Spleen (tissue), 11 donors: ENCODE results near the gene PTRH2. TPM values are rescaled to one million over a fixed set of nuclear protein-coding genes. Genes with fewer than 3 reads are reported as not detected.

Source experiments
- DNase-seq: peaks from one replicate; pipeline ENCODE4 v3.0.0-alpha.2; 2020
- H3K27ac ChIP-seq, 8 donors: fragments of 200-600 bp; sonication (generic) in 7 of 8; 1 replicate in 4 of 8; 2 replicates in 4 of 8; pipeline versions ENCODE4 v1.5.0 to v1.8.0; 2016 to 2021; ENCODE audit warnings: inconsistent platforms in 4 of 8, mild to moderate bottlenecking in 4 of 8, moderate library complexity in 1 of 8
- H3K27me3 ChIP-seq, 7 donors: fragments of 200-600 bp; sonication (generic) in 6 of 7; replicated peaks in 1 of 7; 1 replicate in 4 of 7; 2 replicates in 3 of 7; pipeline versions ENCODE4 v1.5.0 to v1.8.0; 2016 to 2021; ENCODE audit warnings: inconsistent platforms in 3 of 7, mild to moderate bottlenecking in 1 of 7
- H3K36me3 ChIP-seq, 6 donors: fragments of 200-600 bp; sonication (generic) in 5 of 6; 1 replicate in 4 of 6; 2 replicates in 2 of 6; pipeline versions ENCODE4 v1.5.0 to v1.8.0; 2016 to 2021; ENCODE audit warnings: inconsistent platforms in 2 of 6
- H3K4me1 ChIP-seq, 6 donors: fragments of 200-600 bp; sonication (generic) in 5 of 6; 1 replicate in 3 of 6; 2 replicates in 3 of 6; pipeline versions ENCODE4 v1.5.0 to v1.8.0; 2016 to 2021; ENCODE audit warnings: inconsistent platforms in 3 of 6
- H3K4me3 ChIP-seq, 8 donors: fragments of 200-600 bp; sonication (generic) in 7 of 8; 1 replicate in 4 of 8; 2 replicates in 4 of 8; pipeline versions ENCODE4 v1.5.0 to v1.8.0; 2016 to 2021; ENCODE audit warnings: inconsistent platforms in 4 of 8, mild to moderate bottlenecking in 4 of 8, moderate library complexity in 2 of 8
- H3K9me3 ChIP-seq, 8 donors: fragments of 200-600 bp; sonication (generic) in 7 of 8; 1 replicate in 4 of 8; 2 replicates in 4 of 8; pipeline versions ENCODE4 v1.5.0 to v1.8.0; 2016 to 2021; ENCODE audit warnings: inconsistent platforms in 4 of 8
- POLR2A ChIP-seq, 3 donors: fragments of 450-650 bp; IDR thresholded peaks; one replicate each; pipeline ENCODE4 v1.5.1; 2017; ENCODE audit warnings: antibody characterized with exemption in 3 of 3, mild to moderate bottlenecking in 1 of 3
- POLR2AphosphoS5 ChIP-seq, 3 donors: sonication (generic); formaldehyde crosslinking; IDR thresholded peaks; one replicate each; pipeline ENCODE4 v1.5.1; 2017; ENCODE audit warnings: antibody characterized with exemption in 3 of 3
- WGBS, 5 donors: extraction: QIAGEN DNeasy Blood & Tissue Kit in 3 of 5; methylation state at CpG; one replicate each; pipeline versions ENCODE4 v1.1.5 to v1.1.7; 2013 to 2018; 5-methylcytosine and 5-hydroxymethylcytosine counted together
- intact Hi-C: fragments of 100-400 bp; cut with DNase I; formaldehyde crosslinking; loops from one replicate; pipeline ENCODE4 v1.15.0; 2023; ENCODE audit warnings: low total_unique reads
- polyA plus RNA-seq, 3 donors: library from polyadenylated mRNA; stranded (reverse); fragments of 200-250 nt; gene quantifications; one replicate each; pipeline ENCODE4 v1.2.1, GENCODE V29; 2013
- total RNA-seq, 7 donors: library from RNA; depleted of rRNA in 3 of 7; stranded (reverse); fragments of >200 nt in 3 of 7; fragmentation: NEBNext Ultra II Directional in 4 of 7; extraction: Animal tissue kit (Norgen Biotek cat#: 25700) in 4 of 7; gene quantifications; one replicate each; pipeline versions ENCODE4 v1.1.0 to v1.2.1, GENCODE V29; 2016 to 2021
- TF ChIP-seq, protein P1 (sequence below), 11 experiments: fragments of 200-600 bp in 7 of 11; fragments of 450-650 bp in 4 of 11; sonication (generic) in 4 of 11; IDR thresholded peaks in 8 of 11; conservative IDR thresholded peaks in 3 of 11; 1 replicate in 7 of 11; 2 replicates in 4 of 11; pipeline versions ENCODE4 v1.4.0 to v1.8.0; 2016 to 2021; ENCODE audit warnings: antibody characterized with exemption in 11 of 11, inconsistent platforms in 4 of 11, mild to moderate bottlenecking in 1 of 11
- donor health status: healthy with polysubstance abuse.
- donor health status: DM: no; HTN: no; CAD: no; lungs with moderate emphysema.
- donor health status: DM: no; HTN: no; CAD: no.
- donor health status: Bipolar disorder and iron deficiency.
- donor health status: healthy.
- donor health status: DM: no; HTN: no; CAD: no.
- donor health status: DM: yes; HTN: yes; CAD: no.

PTRH2 gene
- total and polyA plus RNA-seq, 10 donors: 14.4 to 30.9 (median 21.8) TPM

DNA sequence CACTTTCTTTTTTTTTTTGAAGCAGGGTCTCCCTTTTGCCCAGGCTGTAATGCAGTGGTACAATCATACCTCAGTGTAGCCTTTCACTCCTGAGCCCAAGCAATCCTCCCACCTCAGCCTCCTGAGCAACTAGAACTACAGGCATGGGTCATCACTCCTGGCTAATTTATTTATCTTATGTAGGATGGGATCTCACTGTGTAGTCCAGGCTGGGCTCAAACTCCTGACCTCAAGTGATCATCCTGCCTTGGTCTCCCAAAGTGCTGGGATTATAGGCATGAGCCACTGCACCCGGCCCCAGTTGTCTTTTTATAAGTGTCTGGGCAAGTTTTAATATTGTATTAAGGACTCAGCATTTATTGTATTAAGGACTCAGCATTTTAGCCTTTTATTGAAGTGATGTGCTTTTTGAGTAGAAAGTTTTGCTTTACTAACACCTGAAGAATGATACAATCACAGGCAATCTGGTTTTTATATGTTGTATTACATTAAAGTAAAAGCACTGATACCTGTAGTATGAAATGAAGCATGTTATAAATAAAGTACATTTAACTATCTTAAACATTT lies 23.1 kb upstream of the PTRH2 start:
- DNase-seq: no peak
- Histone ChIP-seq H3K36me3 (peaks cover 2 to 34% (median 5%) of the 10 kb centered on the region in 6 donors), H3K4me3 (peak overlapping the region in 4 of 8 donors; percentile 22 to 53 (median 28)), H3K9me3 (no peaks in the 10 kb centered on the region), H3K4me1 (peaks cover 0 to 68% (median 18%) of the 10 kb centered on the region in 6 donors), H3K27ac (peak overlapping the region in 7 of 8 donors; percentile 62 to 92 (median 77)), H3K27me3 (no peaks in the 10 kb centered on the region)
- intact Hi-C loops: no loop called here
- TF ChIP-seq, protein P1, sequence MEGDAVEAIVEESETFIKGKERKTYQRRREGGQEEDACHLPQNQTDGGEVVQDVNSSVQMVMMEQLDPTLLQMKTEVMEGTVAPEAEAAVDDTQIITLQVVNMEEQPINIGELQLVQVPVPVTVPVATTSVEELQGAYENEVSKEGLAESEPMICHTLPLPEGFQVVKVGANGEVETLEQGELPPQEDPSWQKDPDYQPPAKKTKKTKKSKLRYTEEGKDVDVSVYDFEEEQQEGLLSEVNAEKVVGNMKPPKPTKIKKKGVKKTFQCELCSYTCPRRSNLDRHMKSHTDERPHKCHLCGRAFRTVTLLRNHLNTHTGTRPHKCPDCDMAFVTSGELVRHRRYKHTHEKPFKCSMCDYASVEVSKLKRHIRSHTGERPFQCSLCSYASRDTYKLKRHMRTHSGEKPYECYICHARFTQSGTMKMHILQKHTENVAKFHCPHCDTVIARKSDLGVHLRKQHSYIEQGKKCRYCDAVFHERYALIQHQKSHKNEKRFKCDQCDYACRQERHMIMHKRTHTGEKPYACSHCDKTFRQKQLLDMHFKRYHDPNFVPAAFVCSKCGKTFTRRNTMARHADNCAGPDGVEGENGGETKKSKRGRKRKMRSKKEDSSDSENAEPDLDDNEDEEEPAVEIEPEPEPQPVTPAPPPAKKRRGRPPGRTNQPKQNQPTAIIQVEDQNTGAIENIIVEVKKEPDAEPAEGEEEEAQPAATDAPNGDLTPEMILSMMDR (IDR thresholded peaks at IDR 0.05 in 8 of 11, conservative IDR thresholded peaks at IDR 0.05 in 3 of 11): no peak
- no peak for TF ChIP-seq POLR2AphosphoS5 (IDR thresholded peaks at IDR 0.05)
- no peak for TF ChIP-seq POLR2A (IDR thresholded peaks at IDR 0.05)
- WGBS, 5 donors: 81 to 98% (median 92%) methylated on average over 1 of the region's 1 CpG

DNA sequence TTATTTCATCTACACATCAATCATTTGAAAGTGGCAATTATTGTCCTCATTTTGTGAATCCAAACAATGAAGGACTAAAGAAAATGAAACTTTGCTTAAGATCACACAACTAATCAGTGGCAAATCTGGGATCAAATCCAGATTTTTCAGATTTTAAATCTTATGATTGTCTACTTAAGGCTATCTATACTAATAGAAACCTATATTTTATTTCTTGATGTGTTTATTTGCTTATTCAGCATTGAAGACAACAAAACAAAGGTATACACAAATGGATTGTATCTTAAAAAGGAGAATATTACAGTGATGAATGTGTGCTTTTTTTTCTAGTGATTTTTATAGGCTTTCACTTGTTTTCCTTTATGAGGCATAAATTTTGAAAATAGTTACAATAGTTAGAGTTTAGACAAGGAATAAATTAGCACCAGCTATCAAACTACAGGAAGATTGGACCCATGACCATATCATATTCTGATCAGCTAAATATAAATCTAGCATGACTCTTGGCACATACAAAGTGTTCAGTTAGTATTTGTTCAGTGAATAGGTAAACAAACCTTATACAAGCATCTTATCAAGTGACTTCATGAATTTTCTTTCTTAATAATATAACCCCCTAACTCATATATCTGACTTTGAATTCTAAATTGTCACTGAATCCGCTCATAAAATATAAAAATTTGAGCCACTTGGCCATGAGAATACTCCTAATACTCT lies 20.7 kb upstream of the PTRH2 start:
- H3K27me3 ChIP-seq: no peaks in the 10 kb centered on the region
- WGBS, 5 donors: 95 to 100% (median 98%) methylated on average over 1 of the region's 1 CpG
- H3K9me3 ChIP-seq: no peaks in the 10 kb centered on the region
- no peak for DNase-seq
- peak overlapping the region in 4 of 8 donors; percentile 71 to 92 (median 87) for H3K27ac ChIP-seq
- intact Hi-C loops: no loop called here
- peaks cover 0 to 92% (median 34%) of the 10 kb centered on the region in 6 donors for H3K4me1 ChIP-seq
- H3K4me3 ChIP-seq: no peak overlapping the region
- TF ChIP-seq, protein P1 (IDR thresholded peaks at IDR 0.05 in 8 of 11, conservative IDR thresholded peaks at IDR 0.05 in 3 of 11): no peak
- no peak for TF ChIP-seq POLR2A (IDR thresholded peaks at IDR 0.05)
- no peak for TF ChIP-seq POLR2AphosphoS5 (IDR thresholded peaks at IDR 0.05)
- peaks cover 0 to 13% (median 2%) of the 10 kb centered on the region in 6 donors for H3K36me3 ChIP-seq

DNA sequence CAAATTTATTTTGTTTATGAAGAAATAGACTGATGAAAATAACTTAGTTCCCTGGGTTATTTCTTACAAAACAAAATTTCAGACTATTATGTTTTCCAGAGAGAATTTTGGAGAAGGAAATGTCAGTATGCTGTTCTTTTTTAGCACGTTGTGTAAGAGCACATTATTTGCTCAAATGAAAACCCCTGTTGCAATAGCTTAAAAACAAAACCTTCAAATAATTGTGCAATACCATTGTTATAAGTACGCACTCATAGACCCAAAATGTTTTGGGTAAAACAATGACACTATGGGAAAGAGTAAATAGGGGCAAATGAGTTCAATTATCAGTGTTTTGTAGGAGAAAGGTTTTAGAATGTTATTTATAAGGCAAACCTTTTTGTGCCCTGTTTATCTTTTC lies 18.5 kb upstream of the PTRH2 start:
- intact Hi-C loops: no loop called here
- peaks cover 0 to 98% (median 44%) of the 10 kb centered on the region in 6 donors for H3K4me1 ChIP-seq
- H3K27ac ChIP-seq: peak overlapping the region in 7 of 8 donors; percentile 56 to 92 (median 73)
- TF ChIP-seq, protein P1 (IDR thresholded peaks at IDR 0.05 in 8 of 11, conservative IDR thresholded peaks at IDR 0.05 in 3 of 11): no peak
- DNase-seq: no peak
- WGBS, 5 donors: 26 to 47% (median 39%) methylated on average over 2 of the region's 2 CpGs
- no peaks in the 10 kb centered on the region for H3K27me3 ChIP-seq
- H3K4me3 ChIP-seq: peak overlapping the region in 1 of 8 donors; percentile 30
- no peaks in the 10 kb centered on the region for H3K9me3 ChIP-seq
- no peaks in the 10 kb centered on the region for H3K36me3 ChIP-seq

DNA sequence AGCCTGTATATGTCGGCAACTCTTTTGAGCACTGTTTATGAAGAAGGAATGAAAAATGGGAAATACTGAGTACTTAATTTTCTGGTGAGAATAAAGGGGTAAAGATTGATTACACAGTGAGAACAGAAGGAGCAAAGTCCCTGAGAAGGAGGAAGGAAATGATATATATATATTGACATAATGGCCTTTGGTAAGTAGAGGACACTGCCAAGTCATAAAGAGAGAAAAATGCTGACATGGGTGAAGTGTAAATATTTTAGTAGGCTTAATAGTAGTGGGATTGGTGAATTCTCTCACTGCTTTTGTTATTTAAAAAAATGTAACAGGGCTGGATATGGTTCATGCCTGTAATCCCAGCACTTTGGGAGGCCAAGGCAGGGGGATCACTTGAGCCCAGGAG lies 16.4 kb upstream of the PTRH2 start:
- H3K4me3 ChIP-seq: no peak overlapping the region
- peaks cover 0 to 97% (median 40%) of the 10 kb centered on the region in 6 donors for H3K4me1 ChIP-seq
- H3K9me3 ChIP-seq: no peaks in the 10 kb centered on the region
- no peak for TF ChIP-seq POLR2AphosphoS5 (IDR thresholded peaks at IDR 0.05)
- TF ChIP-seq, protein P1 (IDR thresholded peaks at IDR 0.05 in 8 of 11, conservative IDR thresholded peaks at IDR 0.05 in 3 of 11): no peak
- no peak for TF ChIP-seq POLR2A (IDR thresholded peaks at IDR 0.05)
- 73 to 89% (median 76%) methylated on average over 1 of the region's 1 CpG for WGBS, 5 donors
- H3K27me3 ChIP-seq: no peaks in the 10 kb centered on the region
- intact Hi-C loops: no loop called here
- peak overlapping the region in 6 of 8 donors; percentile 8 to 92 (median 78) for H3K27ac ChIP-seq
- no peak for DNase-seq
- no peaks in the 10 kb centered on the region for H3K36me3 ChIP-seq
